ENCODE results near the gene TMEM132D.

Gene TMEM132D

GRCh38 chr12:129903956-129904829 is at the start of gene TMEM132D:
TSS of gene TMEM132D (minus strand) at chr12:129904025.
- TF ChIP-seq EZH2phosphoT487 (conservative IDR thresholded peaks at IDR 0.05; ENCODE audit: low read length), result no peak
- no peak for TF ChIP-seq CTCF (IDR thresholded peaks at IDR 0.05; ENCODE audit: insufficient read depth, low read length, poor library complexity, severe bottlenecking)
- H3K79me2 ChIP-seq (ENCODE audit: insufficient read depth, low read length), result no peaks in the 10 kb centered on the region
- no peak within 1 kb of the TSS for H2AFZ ChIP-seq (ENCODE audit: low read depth, low read length, severe bottlenecking)
- H3K27me3 ChIP-seq (ENCODE audit: low read length), result no peaks in the 10 kb centered on the region
- no peaks in the 10 kb centered on the region for H4K20me1 ChIP-seq (ENCODE audit: low read depth, low read length)
- no peak within 1 kb of the TSS for H3K27ac ChIP-seq (ENCODE audit: low read depth, low read length)
- H3K9me2 ChIP-seq (replicated peaks; ENCODE audit: insufficient read depth, low read length), result no peaks in the 10 kb centered on the region
- no peak within 1 kb of the TSS for H3K9ac ChIP-seq (ENCODE audit: low read length)
- H3K4me3 ChIP-seq (ENCODE audit: insufficient read depth, low read length, poor library complexity, severe bottlenecking), result no peak within 1 kb of the TSS
- H3K9me3 ChIP-seq (ENCODE audit: insufficient read depth, low read length), result no peaks in the 10 kb centered on the region
- H3F3A ChIP-seq (ENCODE audit: insufficient read depth), result no peaks in the 10 kb centered on the region
- no peaks in the 10 kb centered on the region for H3K36me3 ChIP-seq (ENCODE audit: low read length)
- H3K4me2 ChIP-seq (ENCODE audit: low read depth, low read length, poor library complexity, severe bottlenecking), result no peak within 1 kb of the TSS

GRCh38 chr12:129949651-129950050 is 45.8 kb upstream of the TMEM132D start:
- no peaks in the 10 kb centered on the region for H3K9me3 ChIP-seq (ENCODE audit: insufficient read depth, low read length)
- no peaks in the 10 kb centered on the region for H4K20me1 ChIP-seq (ENCODE audit: low read depth, low read length)
- no peaks in the 10 kb centered on the region for H3K79me2 ChIP-seq (ENCODE audit: insufficient read depth, low read length)
- no peak overlapping the region for H3K27ac ChIP-seq (ENCODE audit: low read depth, low read length)
- TF ChIP-seq CTCF (IDR thresholded peaks at IDR 0.05; ENCODE audit: insufficient read depth, low read length, poor library complexity, severe bottlenecking), result no peak
- no peak for TF ChIP-seq EZH2phosphoT487 (conservative IDR thresholded peaks at IDR 0.05; ENCODE audit: low read length)
- H3K9me2 ChIP-seq (replicated peaks; ENCODE audit: insufficient read depth, low read length), result no peaks in the 10 kb centered on the region
- H3K27me3 ChIP-seq (ENCODE audit: low read length), result no peaks in the 10 kb centered on the region; the same call in 1 of the 2 replicates
- no peaks in the 10 kb centered on the region for H3F3A ChIP-seq (ENCODE audit: insufficient read depth)
- no peak overlapping the region for H3K4me3 ChIP-seq (ENCODE audit: insufficient read depth, low read length, poor library complexity, severe bottlenecking)
- no peak overlapping the region for H2AFZ ChIP-seq (ENCODE audit: low read depth, low read length, severe bottlenecking)
- no peak overlapping the region for H3K4me2 ChIP-seq (ENCODE audit: low read depth, low read length, poor library complexity, severe bottlenecking)
- H3K9ac ChIP-seq (ENCODE audit: low read length), result no peak overlapping the region
- H3K36me3 ChIP-seq (ENCODE audit: low read length), result no peaks in the 10 kb centered on the region

- Histone ChIP-seq H3K36me3 (ENCODE audit: low read length) (no peaks in the 10 kb centered on the region), H3K9me3 (ENCODE audit: insufficient read depth, low read length) (no peaks in the 10 kb centered on the region), H3F3A (ENCODE audit: insufficient read depth) (no peaks in the 10 kb centered on the region), H3K4me2 (ENCODE audit: low read depth, low read length, poor library complexity, severe bottlenecking) (no peak overlapping the region), H3K9me2 (replicated peaks; ENCODE audit: insufficient read depth, low read length) (no peaks in the 10 kb centered on the region), H3K9ac (ENCODE audit: low read length) (no peak overlapping the region), H4K20me1 (ENCODE audit: low read depth, low read length) (no peaks in the 10 kb centered on the region), H2AFZ (ENCODE audit: low read depth, low read length, severe bottlenecking) (no peak overlapping the region), H3K4me3 (ENCODE audit: insufficient read depth, low read length, poor library complexity, severe bottlenecking) (no peak overlapping the region), H3K79me2 (ENCODE audit: insufficient read depth, low read length) (no peaks in the 10 kb centered on the region), H3K27me3 (ENCODE audit: low read length) (no peaks in the 10 kb centered on the region; the same call in 1 of the 2 replicates), H3K27ac (ENCODE audit: low read depth, low read length) (no peak overlapping the region)
- TF ChIP-seq EZH2phosphoT487 (conservative IDR thresholded peaks at IDR 0.05; ENCODE audit: low read length) (no peak), CTCF (IDR thresholded peaks at IDR 0.05; ENCODE audit: insufficient read depth, low read length, poor library complexity, severe bottlenecking) (no peak)
Observed at GRCh38 chr12:129941618-129942017, 37.8 kb upstream of the TMEM132D start.

Data from SU-DHL-6 (cell line).